Fibroblast of lung (primary cell): ENCODE measurements around the gene GPR50. TPM values are rescaled to one million over a fixed set of nuclear protein-coding genes. Genes with fewer than 3 reads are reported as not detected.

Experiments used
- DNase-seq, 2 donors: peaks; one replicate each; pipeline versions ENCODE4 v3.0.0 to v3.0.0-alpha.2; 2010; ENCODE audit warnings: low read depth in 2 of 2
- H2AFZ ChIP-seq: 2 replicates; pipeline ENCODE4 v1.5.1; 2012; ENCODE audit warnings: low read length, control low read depth, inconsistent platforms
- H3K27ac ChIP-seq: 2 replicates; pipeline ENCODE4 v1.5.1; 2011; ENCODE audit warnings: low read length, control low read depth; ENCODE audit not compliant: insufficient read depth
- H3K27me3 ChIP-seq: 2 replicates; pipeline ENCODE4 v1.5.1; 2011; ENCODE audit warnings: mild to moderate bottlenecking, low read length; ENCODE audit not compliant: control insufficient read depth, insufficient read depth
- H3K36me3 ChIP-seq: 2 replicates; pipeline ENCODE4 v1.5.1; 2011; ENCODE audit warnings: low read length; ENCODE audit not compliant: control insufficient read depth, insufficient read depth
- H3K4me1 ChIP-seq: 2 replicates; pipeline ENCODE4 v1.5.1; 2011; ENCODE audit warnings: low read length; ENCODE audit not compliant: control insufficient read depth, insufficient read depth; ENCODE audit errors: extremely low read depth
- H3K4me2 ChIP-seq: 2 replicates; pipeline ENCODE4 v1.5.1; 2011; ENCODE audit warnings: low read length, control low read depth; ENCODE audit not compliant: insufficient read depth; ENCODE audit errors: extremely low read depth
- H3K4me3 ChIP-seq, 4 experiments: fragments of 200-600 bp in 1 of 4; sonication (generic) in 1 of 4; replicated peaks in 1 of 4; 2 replicates each; pipeline ENCODE4 v1.5.1; 2011 to 2016; ENCODE audit warnings: low read length in 4 of 4, low read depth in 3 of 4, mild to moderate bottlenecking in 3 of 4, control low read depth in 2 of 4, inconsistent platforms in 1 of 4, mixed read lengths in 1 of 4; ENCODE audit not compliant: insufficient read depth in 1 of 4; ENCODE audit errors: control extremely low read depth in 1 of 4
- H3K79me2 ChIP-seq: 2 replicates; pipeline ENCODE4 v1.5.1; 2012; ENCODE audit warnings: mild to moderate bottlenecking, low read length, inconsistent platforms; ENCODE audit not compliant: control insufficient read depth, insufficient read depth
- H3K9ac ChIP-seq: 2 replicates; pipeline ENCODE4 v1.5.1; 2011; ENCODE audit warnings: mild to moderate bottlenecking, low read length, control low read depth; ENCODE audit not compliant: insufficient read depth
- H3K9me3 ChIP-seq: 2 replicates; pipeline ENCODE4 v1.5.1; 2012; ENCODE audit warnings: low read depth, low read length; ENCODE audit not compliant: control insufficient read depth, insufficient read depth
- H4K20me1 ChIP-seq: 2 replicates; pipeline ENCODE4 v1.5.1; 2011; ENCODE audit warnings: low read length; ENCODE audit not compliant: control insufficient read depth, insufficient read depth; ENCODE audit errors: extremely low read depth
- CTCF ChIP-seq, 2 donors: IDR thresholded peaks in 1 of 2; conservative IDR thresholded peaks in 1 of 2; 1 replicate in 1 of 2; 2 replicates in 1 of 2; pipeline ENCODE4 v1.5.1; 2011 to 2012; ENCODE audit warnings: low read length in 2 of 2, control low read depth in 1 of 2, inconsistent platforms in 1 of 2, low read depth in 1 of 2, mild to moderate bottlenecking in 1 of 2
- EZH2 ChIP-seq: IDR thresholded peaks from 2 replicates; pipeline ENCODE4 v1.5.1; 2012; ENCODE audit warnings: low read length, control low read depth, mild to moderate bottlenecking; ENCODE audit errors: missing control alignments
- polyA plus RNA-seq, 2 donors: library from polyadenylated mRNA; depleted of rRNA in 1 of 2; stranded (reverse) in 1 of 2; unstranded in 1 of 2; fragments of >200 nt; gene quantifications; 2 replicates each; pipeline ENCODE4 v1.2.1, GENCODE V29; 2011 to 2012; ENCODE audit warnings: missing spikeins in 1 of 2
- total RNA-seq: library from RNA; depleted of rRNA; stranded (reverse); fragments of >200 nt; gene quantifications from 2 replicates; pipeline ENCODE4 v1.2.1, GENCODE V29; 2014

The GPR50 gene
- total and polyA plus RNA-seq, 2 donors (not counting 1 experiment from before 2014, with no cell fraction given): not detected

DNA sequence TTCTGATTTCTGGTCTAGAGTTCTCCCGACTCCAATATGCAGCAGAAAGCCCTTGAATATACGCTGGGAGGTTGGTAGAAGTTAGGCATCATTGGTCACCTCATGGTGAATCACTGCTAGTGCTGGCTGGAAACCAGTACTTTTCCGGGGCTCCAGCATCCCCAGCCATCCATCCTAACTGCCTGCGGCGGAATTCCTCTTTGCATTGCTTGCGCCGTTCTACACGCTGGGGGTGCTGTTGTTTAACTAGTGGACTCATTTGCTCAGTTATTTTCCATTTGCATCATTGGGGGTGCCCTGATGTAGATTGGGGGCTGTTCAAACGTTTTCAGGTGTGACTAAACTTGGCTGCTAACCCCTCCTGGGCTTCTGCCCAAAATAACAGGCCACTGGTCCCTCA lies 23.3 kb upstream of the GPR50 start:
- H3K79me2 ChIP-seq: no peaks in the 10 kb centered on the region
- DNase-seq: peak; percentile 13 to 37
- no peak overlapping the region for H3K27ac ChIP-seq
- H3K4me1 ChIP-seq: no peaks in the 10 kb centered on the region
- no peaks in the 10 kb centered on the region for H3K36me3 ChIP-seq
- no peak overlapping the region for H3K4me2 ChIP-seq
- TF ChIP-seq CTCF (conservative IDR thresholded peaks at IDR 0.05 in 1 of 2, IDR thresholded peaks at IDR 0.05 in 1 of 2; ENCODE audit: low read depth in 1 of 2, low read length in 2 of 2) (peak; percentile 12 to 13), EZH2 (no peak)
- no peak overlapping the region for H3K4me3 ChIP-seq
- no peaks in the 10 kb centered on the region for H3K27me3 ChIP-seq
- H2AFZ ChIP-seq: no peak overlapping the region
- no peaks in the 10 kb centered on the region for H4K20me1 ChIP-seq
- no peak overlapping the region for H3K9ac ChIP-seq
- no peaks in the 10 kb centered on the region for H3K9me3 ChIP-seq

DNA sequence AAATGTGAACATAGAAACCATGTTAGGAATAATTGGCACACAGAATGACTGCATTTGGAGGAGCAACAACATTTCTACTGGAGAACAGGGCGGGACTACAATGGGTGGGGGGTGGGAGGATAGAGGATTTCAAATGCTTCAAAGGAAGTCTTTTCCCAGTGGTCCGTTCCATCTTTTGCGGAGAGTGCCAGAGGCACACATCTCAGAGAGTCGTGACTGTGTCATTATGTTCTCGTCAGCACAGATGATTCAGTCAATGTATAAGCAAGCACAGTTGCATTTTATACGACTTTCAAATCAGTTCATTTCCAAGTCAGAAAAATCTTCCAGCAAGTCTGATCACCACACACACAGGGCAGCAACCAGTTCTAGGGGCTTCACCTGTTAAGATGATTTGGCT lies 22.7 kb upstream of the GPR50 start:
- H3K4me1 ChIP-seq: no peaks in the 10 kb centered on the region
- H3K4me2 ChIP-seq: no peak overlapping the region
- H3K9me3 ChIP-seq: no peaks in the 10 kb centered on the region
- no peaks in the 10 kb centered on the region for H3K36me3 ChIP-seq
- no peaks in the 10 kb centered on the region for H4K20me1 ChIP-seq
- H3K9ac ChIP-seq: no peak overlapping the region
- H3K79me2 ChIP-seq: no peaks in the 10 kb centered on the region
- no peaks in the 10 kb centered on the region for H3K27me3 ChIP-seq
- DNase-seq: no peak
- no peak overlapping the region for H2AFZ ChIP-seq
- no peak for TF ChIP-seq EZH2
- TF ChIP-seq CTCF (conservative IDR thresholded peaks at IDR 0.05 in 1 of 2, IDR thresholded peaks at IDR 0.05 in 1 of 2; ENCODE audit: low read depth in 1 of 2, low read length in 2 of 2): no peak
- no peak overlapping the region for H3K27ac ChIP-seq
- no peak overlapping the region for H3K4me3 ChIP-seq

DNA sequence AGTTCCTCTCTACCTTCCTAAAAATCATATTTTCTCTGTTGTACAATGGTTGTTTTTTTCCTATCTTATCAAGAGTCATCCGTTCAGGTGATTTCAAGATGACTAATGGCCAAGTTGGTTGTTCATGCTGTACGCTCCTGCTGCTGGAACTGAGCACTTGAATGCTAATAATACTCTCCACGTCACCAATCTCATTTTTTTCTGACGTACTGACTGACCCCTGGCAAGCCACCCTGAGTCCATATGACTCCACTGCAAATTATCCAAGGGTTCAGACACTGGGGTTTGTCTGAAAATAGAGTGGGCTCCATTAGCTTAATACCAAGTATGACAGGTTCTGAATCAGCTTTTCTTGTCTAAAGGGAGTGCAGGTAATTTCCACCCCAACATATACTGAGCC lies 21.1 kb upstream of the GPR50 start:
- H3K27ac ChIP-seq: no peak overlapping the region
- no peak for DNase-seq
- H3K4me3 ChIP-seq: no peak overlapping the region
- H3K36me3 ChIP-seq: no peaks in the 10 kb centered on the region
- no peaks in the 10 kb centered on the region for H3K79me2 ChIP-seq
- no peaks in the 10 kb centered on the region for H3K9me3 ChIP-seq
- no peak overlapping the region for H3K9ac ChIP-seq
- H2AFZ ChIP-seq: no peak overlapping the region
- no peaks in the 10 kb centered on the region for H4K20me1 ChIP-seq
- no peak for TF ChIP-seq EZH2
- TF ChIP-seq CTCF (conservative IDR thresholded peaks at IDR 0.05 in 1 of 2, IDR thresholded peaks at IDR 0.05 in 1 of 2; ENCODE audit: low read depth in 1 of 2, low read length in 2 of 2): no peak
- H3K4me2 ChIP-seq: no peak overlapping the region
- no peaks in the 10 kb centered on the region for H3K4me1 ChIP-seq
- no peaks in the 10 kb centered on the region for H3K27me3 ChIP-seq
